ENCODE results near the gene BACH1.
A peak's percentile ranks its signal among the peaks of the same experiment; 100 is the strongest.

Gene BACH1

GRCh38 chr21:29293495-29293894 lies 5.2 kb upstream of the BACH1 start:
- DNase-seq (ENCODE audit: low read depth), result no peak

GRCh38 chr21:29295066-29295650 lies 3.6 kb upstream of the BACH1 start:
- no peak for DNase-seq (ENCODE audit: low read depth)

- no peak for DNase-seq (ENCODE audit: low read depth)
These were observed 2.3 kb upstream of the BACH1 start for GRCh38 chr21:29296446-29296845.

- no peak for DNase-seq (ENCODE audit: low read depth)
These were observed 1.0 kb upstream of the BACH1 start for GRCh38 chr21:29297483-29298347.

GRCh38 chr21:29299046-29299915 lies 559 bp downstream of the BACH1 start:
- DNase-seq (ENCODE audit: low read depth), result no peak

- peak; percentile 77 for DNase-seq (ENCODE audit: low read depth)
These were observed 1.4 kb downstream of the BACH1 start for GRCh38 chr21:29299916-29300806.

GRCh38 chr21:29300807-29301138 lies 2.1 kb downstream of the BACH1 start:
- DNase-seq (ENCODE audit: low read depth), result no peak

- no peak for DNase-seq (ENCODE audit: low read depth)
These were observed 3.0 kb downstream of the BACH1 start for GRCh38 chr21:29301691-29302090.

GRCh38 chr21:29302359-29302875 lies 3.7 kb downstream of the BACH1 start:
- DNase-seq (ENCODE audit: low read depth), result no peak

GRCh38 chr21:29303288-29303687 lies 4.6 kb downstream of the BACH1 start:
- DNase-seq (ENCODE audit: low read depth), result no peak

GRCh38 chr21:29304597-29304996 lies 5.9 kb downstream of the BACH1 start:
- DNase-seq (ENCODE audit: low read depth), result no peak

GRCh38 chr21:29305068-29305467 lies 6.3 kb downstream of the BACH1 start:
- DNase-seq (ENCODE audit: low read depth), result no peak

GRCh38 chr21:29305561-29305960 lies 6.8 kb downstream of the BACH1 start:
- no peak for DNase-seq (ENCODE audit: low read depth)

- DNase-seq (ENCODE audit: low read depth), result no peak
These were observed 8.2 kb downstream of the BACH1 start for GRCh38 chr21:29306920-29307319.

- no peak for DNase-seq (ENCODE audit: low read depth)
These were observed 9.2 kb downstream of the BACH1 start for GRCh38 chr21:29307718-29308455.

- no peak for DNase-seq (ENCODE audit: low read depth)
These were observed 9.7 kb downstream of the BACH1 start for GRCh38 chr21:29308456-29308783.

GRCh38 chr21:29309703-29310102 lies 11.0 kb downstream of the BACH1 start:
- no peak for DNase-seq (ENCODE audit: low read depth)

GRCh38 chr21:29311802-29312201 lies 13.1 kb downstream of the BACH1 start:
- DNase-seq (ENCODE audit: low read depth), result no peak

GRCh38 chr21:29312981-29313380 lies 14.3 kb downstream of the BACH1 start:
- no peak for DNase-seq (ENCODE audit: low read depth)

- DNase-seq (ENCODE audit: low read depth), result no peak
These were observed 15.1 kb downstream of the BACH1 start for GRCh38 chr21:29313662-29314408.

All from stromal cell of bone marrow (primary cell).